NCI-H446 treated with DMSO at 0.1 percent for 48 hours (cell line): ENCODE measurements around the gene CRB1.

ENCODE experiments used
- DNase-seq: peaks from one replicate; lab custom pipeline; 2025; lab: John Stamatoyannopoulos, UW

The CRB1 gene

GRCh38 chr1:197304638-197305200 is 36.7 kb downstream of the CRB1 start:
- no peak for DNase-seq

- DNase-seq, result no peak
Measured at GRCh38 chr1:197305925-197306324, 37.9 kb downstream of the CRB1 start.

GRCh38 chr1:197306381-197307062 is 38.5 kb downstream of the CRB1 start:
- no peak for DNase-seq

GRCh38 chr1:197307136-197307535 is 39.1 kb downstream of the CRB1 start:
- no peak for DNase-seq

- DNase-seq, result no peak
Measured at GRCh38 chr1:197307551-197307950, 39.5 kb downstream of the CRB1 start.

GRCh38 chr1:197311081-197311480 is 43.0 kb downstream of the CRB1 start:
- DNase-seq, result no peak

GRCh38 chr1:197312163-197312562 is 44.1 kb downstream of the CRB1 start:
- DNase-seq, result no peak

- no peak for DNase-seq
Measured at GRCh38 chr1:197313713-197314112, 45.7 kb downstream of the CRB1 start.

- no peak for DNase-seq
Measured at GRCh38 chr1:197314682-197315081, 46.6 kb downstream of the CRB1 start.

- no peak for DNase-seq
Measured at GRCh38 chr1:197319631-197320030, 51.6 kb downstream of the CRB1 start.

GRCh38 chr1:197320991-197321531 is 53.0 kb downstream of the CRB1 start:
- peak; percentile 57 for DNase-seq

- DNase-seq, result no peak
Measured at GRCh38 chr1:197321811-197322210, 53.8 kb downstream of the CRB1 start.

- peak; percentile 27 for DNase-seq
Measured at GRCh38 chr1:197327776-197328364, 59.8 kb downstream of the CRB1 start.

GRCh38 chr1:197330213-197330612 is 62.2 kb downstream of the CRB1 start:
- DNase-seq, result no peak

- DNase-seq, result no peak
Measured at GRCh38 chr1:197331565-197331964, 63.5 kb downstream of the CRB1 start.

- DNase-seq, result no peak
Measured at GRCh38 chr1:197333041-197333440, 65.0 kb downstream of the CRB1 start.

- DNase-seq, result no peak
Measured at GRCh38 chr1:197336571-197336970, 68.5 kb downstream of the CRB1 start.

- DNase-seq, result no peak
Measured at GRCh38 chr1:197339106-197340060, 71.3 kb downstream of the CRB1 start.

GRCh38 chr1:197341626-197342025 is 73.6 kb downstream of the CRB1 start:
- DNase-seq, result no peak

GRCh38 chr1:197342044-197342565 is 74.1 kb downstream of the CRB1 start:
- DNase-seq, result no peak

GRCh38 chr1:197342669-197343068 is 74.6 kb downstream of the CRB1 start:
- DNase-seq, result no peak
